Measurements from ENCODE around the gene ATXN7L3.

DNA sequence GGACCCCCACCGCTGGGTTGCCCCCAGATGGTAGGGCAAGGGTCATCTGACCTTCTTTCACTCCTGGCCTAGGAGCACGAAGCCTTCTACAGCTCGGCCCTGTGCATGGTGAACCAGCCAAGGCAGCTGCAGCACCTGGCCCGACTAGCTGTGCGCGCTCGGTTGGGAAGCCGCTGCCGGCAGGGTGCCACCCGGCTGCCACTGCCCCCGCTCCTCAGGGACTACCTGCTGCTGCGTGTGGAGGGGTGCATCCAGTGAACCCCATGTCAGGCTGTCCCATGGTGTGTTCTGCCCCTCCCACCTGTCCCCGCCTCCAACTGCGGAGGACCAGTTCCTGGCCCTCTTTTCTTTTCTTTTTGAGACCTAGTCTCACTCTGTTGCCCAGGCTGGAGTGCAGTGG lies 21.6 kb downstream of the ATXN7L3 start:
- TF ChIP-seq ESRRA (IDR thresholded peaks at IDR 0.05; ENCODE audit: borderline replicate concordance, low read length) (no peak), POLR2A (IDR thresholded peaks at IDR 0.05; ENCODE audit: low read length) (no peak), CHD2 (IDR thresholded peaks at IDR 0.05; ENCODE audit: low read length, partially characterized antibody) (no peak), RFX5 (IDR thresholded peaks at IDR 0.05) (no peak), SMC3 (IDR thresholded peaks at IDR 0.05) (no peak), JUNB (IDR thresholded peaks at IDR 0.05) (no peak), MAFK (IDR thresholded peaks at IDR 0.05; ENCODE audit: partially characterized antibody) (no peak), RARB (CRISPR knock-in tag; IDR thresholded peaks at IDR 0.05) (no peak), RNF2 (IDR thresholded peaks at IDR 0.05; ENCODE audit: borderline replicate concordance, low read depth) (no peak), EP300 (IDR thresholded peaks at IDR 0.05) (no peak), PHF8 (IDR thresholded peaks at IDR 0.05; ENCODE audit: borderline replicate concordance, low read depth) (no peak)
- TF ChIP-seq, protein P1, sequence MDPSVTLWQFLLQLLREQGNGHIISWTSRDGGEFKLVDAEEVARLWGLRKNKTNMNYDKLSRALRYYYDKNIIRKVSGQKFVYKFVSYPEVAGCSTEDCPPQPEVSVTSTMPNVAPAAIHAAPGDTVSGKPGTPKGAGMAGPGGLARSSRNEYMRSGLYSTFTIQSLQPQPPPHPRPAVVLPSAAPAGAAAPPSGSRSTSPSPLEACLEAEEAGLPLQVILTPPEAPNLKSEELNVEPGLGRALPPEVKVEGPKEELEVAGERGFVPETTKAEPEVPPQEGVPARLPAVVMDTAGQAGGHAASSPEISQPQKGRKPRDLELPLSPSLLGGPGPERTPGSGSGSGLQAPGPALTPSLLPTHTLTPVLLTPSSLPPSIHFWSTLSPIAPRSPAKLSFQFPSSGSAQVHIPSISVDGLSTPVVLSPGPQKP (IDR thresholded peaks at IDR 0.05; ENCODE audit: low read depth, low read length) = no peak
- TF ChIP-seq, protein P2, sequence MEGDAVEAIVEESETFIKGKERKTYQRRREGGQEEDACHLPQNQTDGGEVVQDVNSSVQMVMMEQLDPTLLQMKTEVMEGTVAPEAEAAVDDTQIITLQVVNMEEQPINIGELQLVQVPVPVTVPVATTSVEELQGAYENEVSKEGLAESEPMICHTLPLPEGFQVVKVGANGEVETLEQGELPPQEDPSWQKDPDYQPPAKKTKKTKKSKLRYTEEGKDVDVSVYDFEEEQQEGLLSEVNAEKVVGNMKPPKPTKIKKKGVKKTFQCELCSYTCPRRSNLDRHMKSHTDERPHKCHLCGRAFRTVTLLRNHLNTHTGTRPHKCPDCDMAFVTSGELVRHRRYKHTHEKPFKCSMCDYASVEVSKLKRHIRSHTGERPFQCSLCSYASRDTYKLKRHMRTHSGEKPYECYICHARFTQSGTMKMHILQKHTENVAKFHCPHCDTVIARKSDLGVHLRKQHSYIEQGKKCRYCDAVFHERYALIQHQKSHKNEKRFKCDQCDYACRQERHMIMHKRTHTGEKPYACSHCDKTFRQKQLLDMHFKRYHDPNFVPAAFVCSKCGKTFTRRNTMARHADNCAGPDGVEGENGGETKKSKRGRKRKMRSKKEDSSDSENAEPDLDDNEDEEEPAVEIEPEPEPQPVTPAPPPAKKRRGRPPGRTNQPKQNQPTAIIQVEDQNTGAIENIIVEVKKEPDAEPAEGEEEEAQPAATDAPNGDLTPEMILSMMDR (IDR thresholded peaks at IDR 0.05) = no peak
